T-cell (primary cell): Measurements from ENCODE around the gene RFPL1. TPM values are rescaled to one million over a fixed set of nuclear protein-coding genes. Genes with fewer than 3 reads are reported as not detected.

Source experiments
- ATAC-seq, 4 experiments: fragments of 200-7000 bp in 3 of 4; fragments of 150-1000 bp in 1 of 4; cut with Tn5 transposase; replicated peaks in 1 of 4; 1 replicate in 3 of 4; 2 replicates in 1 of 4; pipeline ENCODE4 v1.10.0; 2021; ENCODE audit warnings: moderate library complexity in 3 of 4, mild to moderate bottlenecking in 2 of 4, moderate number of reproducible peaks in 1 of 4
- CTCF ChIA-PET, 2 donors: fragments of 300-600 bp; sonication (Branson Sonifier 250); formaldehyde crosslinking; loops; one replicate each; lab custom pipeline; 2022; ENCODE audit warnings: antibody characterized with exemption in 2 of 2; lab: Charles Lee
- POLR2A ChIA-PET, 2 donors: fragments of 300-600 bp; sonication (Branson Sonifier 250); formaldehyde crosslinking; loops; one replicate each; lab custom pipeline; 2022; ENCODE audit warnings: antibody characterized with exemption in 2 of 2; lab: Charles Lee
- DNase-seq, 35 experiments: peaks; one replicate each; pipeline versions ENCODE4 v3.0.0 to v3.0.0-alpha.2; 2013 to 2023
- H3K27ac ChIP-seq: one replicate; pipeline ENCODE4 v1.5.1; 2013; ENCODE audit warnings: low read length
- H3K27me3 ChIP-seq, 2 experiments: replicated peaks in 1 of 2; 1 replicate in 1 of 2; 2 replicates in 1 of 2; pipeline versions ENCODE4 v1.6.1 to v1.7.0; 2013; ENCODE audit warnings: low read length in 1 of 2, mixed read lengths in 1 of 2; ENCODE audit not compliant: control insufficient read depth in 2 of 2, insufficient read depth in 2 of 2; ENCODE audit errors: extremely low read depth in 1 of 2
- H3K36me3 ChIP-seq, 2 donors: 1 replicate in 1 of 2; 2 replicates in 1 of 2; pipeline versions ENCODE4 v1.6.1 to v1.7.0; 2013; ENCODE audit warnings: low read length in 1 of 2; ENCODE audit not compliant: control insufficient read depth in 2 of 2, insufficient read depth in 1 of 2; ENCODE audit errors: extremely low read depth in 1 of 2
- H3K4me1 ChIP-seq, 2 experiments: 1 replicate in 1 of 2; 2 replicates in 1 of 2; pipeline versions ENCODE4 v1.6.1 to v1.7.0; 2013; ENCODE audit warnings: low read length in 2 of 2, mixed read lengths in 1 of 2; ENCODE audit not compliant: insufficient read depth in 2 of 2, control insufficient read depth in 1 of 2; ENCODE audit errors: extremely low read depth in 1 of 2
- H3K4me3 ChIP-seq, 2 donors: 1 replicate in 1 of 2; 2 replicates in 1 of 2; pipeline versions ENCODE4 v1.5.1 to v1.7.0; 2013; ENCODE audit warnings: mild to moderate bottlenecking in 2 of 2, low read length in 1 of 2, moderate library complexity in 1 of 2; ENCODE audit not compliant: control insufficient read depth in 1 of 2; ENCODE audit errors: extremely low read depth in 1 of 2
- H3K9me3 ChIP-seq: 2 replicates; pipeline ENCODE4 v1.7.0; 2013
- H3K27ac Mint-ChIP-seq, 2 donors: one replicate each; pipeline ENCODE4 v1.8.0; 2020 to 2021; ENCODE audit warnings: mild to moderate bottlenecking in 2 of 2, mixed read lengths in 2 of 2
- H3K27me3 Mint-ChIP-seq, 2 donors: one replicate each; pipeline ENCODE4 v1.8.0; 2021 to 2022; ENCODE audit warnings: mixed read lengths in 2 of 2
- H3K36me3 Mint-ChIP-seq: one replicate; pipeline ENCODE4 v1.8.0; 2021; ENCODE audit warnings: mixed read lengths
- H3K4me1 Mint-ChIP-seq, 3 donors: one replicate each; pipeline ENCODE4 v1.8.0; 2020 to 2022; ENCODE audit warnings: mixed read lengths in 3 of 3, mild to moderate bottlenecking in 1 of 3
- H3K4me3 Mint-ChIP-seq, 3 donors: one replicate each; pipeline ENCODE4 v1.8.0; 2020 to 2022; ENCODE audit warnings: mild to moderate bottlenecking in 3 of 3, mixed read lengths in 3 of 3, moderate library complexity in 3 of 3
- H3K9me3 Mint-ChIP-seq, 3 donors: one replicate each; pipeline ENCODE4 v1.8.0; 2020 to 2022; ENCODE audit warnings: mixed read lengths in 3 of 3
- WGBS: methylation state at CpG from one replicate; pipeline ENCODE4 v1.1.5; 2013; ENCODE audit warnings: missing lambda C conversion rate; ENCODE audit not compliant: insufficient coverage; 5-methylcytosine and 5-hydroxymethylcytosine counted together
- total RNA-seq, 35 experiments: library from RNA in 6 of 35; stranded (reverse) in 6 of 35; fragments of 120-200 nt in 1 of 35; gene quantifications; one replicate each; pipeline versions ENCODE4 v1.2.1 to v1.2.4 and lab custom pipeline; 2013 to 2026

The RFPL1 gene
- total RNA-seq, 5 donors from 2014 or later (not counting 1 experiment from before 2014, with no cell fraction given): 0.22 TPM; not detected in 4

GRCh38 chr22:29445508-29445907, 7.1 kb downstream of the RFPL1 start:
- Histone ChIP-seq H3K9me3 (no peaks in the 10 kb centered on the region), H3K27ac (no peak overlapping the region), H3K27me3 (peaks cover 0 to 5% of the 10 kb centered on the region in 2 experiments), H3K36me3 (no peaks in the 10 kb centered on the region), H3K4me3 (no peak overlapping the region), H3K4me1 (no peaks in the 10 kb centered on the region)
- POLR2A ChIA-PET: no interaction called here
- WGBS: 83% methylated on average over 1 of the region's 4 CpGs
- Mint-ChIP-seq H3K27ac (no peak overlapping the region), H3K9me3 (no peaks in the 10 kb centered on the region), H3K4me1 (no peaks in the 10 kb centered on the region), H3K27me3 (peaks cover 3 to 10% of the 10 kb centered on the region in 2 donors), H3K36me3 (no peaks in the 10 kb centered on the region), H3K4me3 (no peak overlapping the region)
- no peak for DNase-seq
- CTCF ChIA-PET: no interaction called here
- no peak for ATAC-seq

- H3K27me3 Mint-ChIP-seq: peaks cover 3 to 6% of the 10 kb centered on the region in 2 donors
- H3K27ac Mint-ChIP-seq: no peak overlapping the region
- DNase-seq: no peak
- ChIA-PET POLR2A (no interaction called here), CTCF (no interaction called here)
- no peaks in the 10 kb centered on the region for H3K36me3 Mint-ChIP-seq
- H3K4me3 ChIP-seq: no peak overlapping the region
- no peaks in the 10 kb centered on the region for H3K36me3 ChIP-seq
- H3K9me3 Mint-ChIP-seq: no peaks in the 10 kb centered on the region
- no peak overlapping the region for H3K4me3 Mint-ChIP-seq
- H3K27ac ChIP-seq: no peak overlapping the region
- peaks cover 0 to 5% of the 10 kb centered on the region in 2 experiments for H3K27me3 ChIP-seq
- H3K4me1 Mint-ChIP-seq: no peaks in the 10 kb centered on the region
- no peak for ATAC-seq
- H3K9me3 ChIP-seq: no peaks in the 10 kb centered on the region
- WGBS: 76% methylated on average over 4 of the region's 5 CpGs
- H3K4me1 ChIP-seq: no peaks in the 10 kb centered on the region
Observed at GRCh38 chr22:29447906-29448305, 9.5 kb downstream of the RFPL1 start.

GRCh38 chr22:29449296-29449875, 11.0 kb downstream of the RFPL1 start:
- Histone ChIP-seq H3K36me3 (no peaks in the 10 kb centered on the region), H3K9me3 (no peaks in the 10 kb centered on the region), H3K4me3 (no peak overlapping the region), H3K4me1 (no peaks in the 10 kb centered on the region), H3K27ac (no peak overlapping the region), H3K27me3 (no peaks in the 10 kb centered on the region)
- POLR2A ChIA-PET: no interaction called here
- no peak for DNase-seq
- Mint-ChIP-seq H3K4me1 (no peaks in the 10 kb centered on the region), H3K9me3 (no peaks in the 10 kb centered on the region), H3K27ac (no peak overlapping the region), H3K36me3 (no peaks in the 10 kb centered on the region), H3K27me3 (no peaks in the 10 kb centered on the region), H3K4me3 (no peak overlapping the region)
- no peak for ATAC-seq
- CTCF ChIA-PET: no interaction called here
- WGBS: 88% methylated on average over 7 of the region's 11 CpGs

- no peak for DNase-seq
- Histone ChIP-seq H3K9me3 (no peaks in the 10 kb centered on the region), H3K27me3 (no peaks in the 10 kb centered on the region), H3K4me1 (no peaks in the 10 kb centered on the region), H3K36me3 (no peaks in the 10 kb centered on the region), H3K4me3 (no peak overlapping the region), H3K27ac (no peak overlapping the region)
- no peak for ATAC-seq
- no peaks in the 10 kb centered on the region for H3K9me3 Mint-ChIP-seq
- no peaks in the 10 kb centered on the region for H3K4me1 Mint-ChIP-seq
- CTCF ChIA-PET: no interaction called here
- POLR2A ChIA-PET: no interaction called here
- WGBS: 96% methylated on average over 5 of the region's 8 CpGs
- H3K27ac Mint-ChIP-seq: no peak overlapping the region
- H3K36me3 Mint-ChIP-seq: no peaks in the 10 kb centered on the region
- H3K4me3 Mint-ChIP-seq: no peak overlapping the region
- H3K27me3 Mint-ChIP-seq: no peaks in the 10 kb centered on the region
Observed at GRCh38 chr22:29450222-29450621, 11.8 kb downstream of the RFPL1 start.

- Histone ChIP-seq H3K4me3 (no peak overlapping the region), H3K36me3 (no peaks in the 10 kb centered on the region), H3K27ac (no peak overlapping the region), H3K9me3 (no peaks in the 10 kb centered on the region), H3K27me3 (no peaks in the 10 kb centered on the region), H3K4me1 (no peaks in the 10 kb centered on the region)
- no peaks in the 10 kb centered on the region for H3K4me1 Mint-ChIP-seq
- no peaks in the 10 kb centered on the region for H3K9me3 Mint-ChIP-seq
- POLR2A ChIA-PET: no interaction called here
- DNase-seq: no peak
- H3K36me3 Mint-ChIP-seq: no peaks in the 10 kb centered on the region
- H3K4me3 Mint-ChIP-seq: no peak overlapping the region
- no peaks in the 10 kb centered on the region for H3K27me3 Mint-ChIP-seq
- 91% methylated on average over 4 of the region's 4 CpGs for WGBS
- no peak for ATAC-seq
- CTCF ChIA-PET: no interaction called here
- no peak overlapping the region for H3K27ac Mint-ChIP-seq
Observed at GRCh38 chr22:29451863-29452262, 13.5 kb downstream of the RFPL1 start.

GRCh38 chr22:29454276-29454675, 15.9 kb downstream of the RFPL1 start:
- Histone ChIP-seq H3K36me3 (no peaks in the 10 kb centered on the region), H3K4me3 (no peak overlapping the region), H3K27ac (no peak overlapping the region), H3K9me3 (no peaks in the 10 kb centered on the region), H3K27me3 (no peaks in the 10 kb centered on the region), H3K4me1 (no peaks in the 10 kb centered on the region)
- WGBS: 90% methylated on average over 8 of the region's 8 CpGs
- Mint-ChIP-seq H3K27ac (no peak overlapping the region), H3K4me1 (no peaks in the 10 kb centered on the region), H3K4me3 (no peak overlapping the region), H3K9me3 (no peaks in the 10 kb centered on the region), H3K27me3 (no peaks in the 10 kb centered on the region), H3K36me3 (no peaks in the 10 kb centered on the region)
- ChIA-PET POLR2A (no interaction called here), CTCF (no interaction called here)
- DNase-seq (no peak), ATAC-seq (no peak)

GRCh38 chr22:29456211-29456671, 17.9 kb downstream of the RFPL1 start:
- H3K27ac Mint-ChIP-seq: no peak overlapping the region
- WGBS: 86% methylated on average over 8 of the region's 9 CpGs

More at GRCh38 chr22:29456211-29456671, 17.9 kb downstream of the RFPL1 start:
- Mint-ChIP-seq H3K27me3 (no peaks in the 10 kb centered on the region), H3K9me3 (no peaks in the 10 kb centered on the region), H3K4me3 (no peak overlapping the region), H3K36me3 (no peaks in the 10 kb centered on the region), H3K4me1 (no peaks in the 10 kb centered on the region)
- ATAC-seq (no peak), DNase-seq (no peak)
- Histone ChIP-seq H3K9me3 (no peaks in the 10 kb centered on the region), H3K4me3 (no peak overlapping the region), H3K4me1 (no peaks in the 10 kb centered on the region), H3K27me3 (no peaks in the 10 kb centered on the region), H3K36me3 (no peaks in the 10 kb centered on the region), H3K27ac (no peak overlapping the region)
- POLR2A ChIA-PET: no interaction called here
- CTCF ChIA-PET: no interaction called here
